ENCODE measurements around the gene PPP1CC. TPM values are rescaled to one million over a fixed set of nuclear protein-coding genes. Genes with fewer than 3 reads are reported as not detected.
"Not testable (repeated sequence)": the region's sequence is repeated elsewhere in the genome, so short reads cannot be mapped to it uniquely, and the experiment has no call there.

Gene PPP1CC
- total RNA-seq, 1 donor from 2014 or later = 489 TPM

DNA sequence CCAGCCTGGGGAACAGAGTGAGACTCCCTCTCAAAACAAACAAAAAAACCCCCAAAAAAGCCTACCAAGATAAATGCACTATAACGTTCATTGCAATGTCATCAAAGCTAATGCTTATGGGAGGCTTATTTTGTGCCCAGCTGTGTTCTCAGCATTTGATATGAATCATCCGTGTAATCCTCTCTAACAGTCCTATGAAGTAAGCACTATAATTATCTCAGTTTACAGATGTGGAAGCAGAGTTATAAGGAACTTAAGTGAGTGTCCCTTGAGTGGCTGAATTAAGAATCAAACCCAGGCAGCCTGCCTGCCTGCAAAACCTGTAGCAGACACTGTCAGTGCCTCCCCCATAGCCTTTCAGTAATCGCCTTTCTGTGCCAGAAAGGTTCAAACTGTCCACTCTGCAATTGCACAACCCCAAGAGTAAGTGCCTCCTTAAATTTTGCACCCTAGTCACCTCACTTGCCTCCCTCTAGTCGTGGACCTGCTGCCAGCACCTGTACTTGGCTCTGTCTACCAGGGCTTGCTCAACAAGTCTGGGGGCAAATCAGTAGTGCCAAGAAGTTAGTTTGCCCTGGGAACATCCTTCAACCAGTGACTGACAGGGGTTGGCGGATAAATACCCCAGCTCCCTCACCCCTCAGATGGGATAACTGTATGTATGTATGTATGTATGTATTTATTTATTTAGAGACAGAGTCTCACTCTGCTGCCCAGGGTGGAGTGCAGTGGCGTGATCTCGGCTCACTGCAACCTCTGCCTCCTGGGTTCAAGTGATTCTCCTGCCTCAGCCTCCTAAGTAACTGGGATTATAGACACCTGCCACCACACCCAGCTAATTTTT is 23.8 kb upstream of the PPP1CC start:
- Mint-ChIP-seq H3K4me3 (no peak overlapping the region), H3K9me3 (peaks cover 6% of the 10 kb centered on the region), H3K27me3 (no peaks in the 10 kb centered on the region), H3K36me3 (ENCODE audit: low read depth) (peaks cover 2% of the 10 kb centered on the region), H3K4me1 (peaks cover 17% of the 10 kb centered on the region), H3K27ac (no peak overlapping the region)
- intact Hi-C loops (cut with micrococcal nuclease) = no loop called here
- DNase-seq = no peak

DNA sequence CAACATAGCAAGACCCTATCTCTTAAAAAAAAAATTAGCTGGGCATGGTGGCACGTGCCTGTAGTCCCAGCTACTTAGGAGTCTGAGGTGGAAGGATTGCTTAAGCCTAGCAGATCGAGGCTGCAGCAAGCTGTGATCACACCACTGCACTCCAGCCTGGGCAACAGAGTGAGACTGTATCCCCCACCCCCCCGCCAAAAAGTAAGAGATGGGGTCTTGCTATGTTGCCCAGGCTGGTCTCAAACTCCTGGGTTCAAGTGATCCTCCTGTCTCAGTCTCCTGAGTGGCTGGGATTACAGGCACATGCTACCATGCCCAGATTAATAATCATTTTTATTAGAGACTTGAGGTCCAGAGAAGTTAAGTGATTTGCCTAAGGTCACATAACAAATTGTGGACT is 22.9 kb upstream of the PPP1CC start:
- H3K9me3 Mint-ChIP-seq; H3K27me3 Mint-ChIP-seq; intact Hi-C loops (cut with micrococcal nuclease); H3K36me3 Mint-ChIP-seq (ENCODE audit: low read depth); DNase-seq; H3K4me3 Mint-ChIP-seq; H3K27ac Mint-ChIP-seq: not testable (repeated sequence)
- H3K4me1 Mint-ChIP-seq = peaks cover 14% of the 10 kb centered on the region

DNA sequence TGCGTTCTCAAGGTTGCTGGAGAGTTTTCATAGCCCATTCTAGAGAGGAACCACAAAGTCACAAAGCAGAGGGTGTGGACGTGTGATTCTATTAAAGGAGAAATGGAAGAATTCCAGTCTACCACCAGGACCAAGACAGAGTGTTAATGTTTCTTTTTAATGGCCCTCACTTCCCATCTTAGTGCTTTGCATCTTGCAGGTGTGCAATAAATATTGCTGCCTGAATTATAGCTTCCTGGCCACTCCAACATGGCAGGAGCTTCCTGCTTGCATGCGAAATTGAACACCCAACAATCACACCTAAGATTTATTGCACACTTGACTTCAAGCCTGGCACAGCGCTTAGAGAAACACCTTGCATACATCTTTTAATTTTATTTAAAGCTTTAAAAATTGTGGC is 22.4 kb upstream of the PPP1CC start:
- peaks cover 17% of the 10 kb centered on the region for H3K4me1 Mint-ChIP-seq
- peaks cover 2% of the 10 kb centered on the region for H3K36me3 Mint-ChIP-seq (ENCODE audit: low read depth)
- no peaks in the 10 kb centered on the region for H3K27me3 Mint-ChIP-seq
- no peak overlapping the region for H3K4me3 Mint-ChIP-seq
- intact Hi-C loops (cut with micrococcal nuclease) = no loop called here
- H3K27ac Mint-ChIP-seq = no peak overlapping the region
- H3K9me3 Mint-ChIP-seq = peaks cover 6% of the 10 kb centered on the region
- no peak for DNase-seq

DNA sequence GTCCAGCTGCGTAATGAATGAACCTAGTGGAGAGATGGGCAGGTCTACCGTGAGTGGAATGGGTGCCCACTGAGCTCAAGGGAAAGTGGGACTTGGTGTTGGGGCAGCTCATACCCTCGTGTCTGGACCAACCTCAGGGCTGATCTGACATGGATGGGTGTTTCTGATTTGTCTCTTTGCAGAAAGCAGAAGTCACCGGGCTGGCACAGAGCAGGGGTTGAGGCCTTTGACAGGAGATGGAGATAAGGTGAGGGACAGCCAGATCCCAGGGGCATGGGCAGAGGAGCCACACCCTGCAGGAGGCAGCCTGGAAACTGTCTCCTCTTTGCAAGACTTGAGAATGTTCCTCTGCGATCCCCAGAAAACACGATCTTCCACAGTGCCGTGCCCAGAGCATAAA is 20.9 kb upstream of the PPP1CC start:
- Mint-ChIP-seq H3K27me3 (no peaks in the 10 kb centered on the region), H3K4me3 (no peak overlapping the region), H3K4me1 (peaks cover 15% of the 10 kb centered on the region), H3K27ac (no peak overlapping the region), H3K36me3 (ENCODE audit: low read depth) (peaks cover 2% of the 10 kb centered on the region), H3K9me3 (peaks cover 6% of the 10 kb centered on the region)
- intact Hi-C loops (cut with micrococcal nuclease) = loop anchor here (2.0 kb wide), 2 partner anchors 13 to 21 kb away; partner anchors contain the start of gene PPP1CC
- no peak for DNase-seq

DNA sequence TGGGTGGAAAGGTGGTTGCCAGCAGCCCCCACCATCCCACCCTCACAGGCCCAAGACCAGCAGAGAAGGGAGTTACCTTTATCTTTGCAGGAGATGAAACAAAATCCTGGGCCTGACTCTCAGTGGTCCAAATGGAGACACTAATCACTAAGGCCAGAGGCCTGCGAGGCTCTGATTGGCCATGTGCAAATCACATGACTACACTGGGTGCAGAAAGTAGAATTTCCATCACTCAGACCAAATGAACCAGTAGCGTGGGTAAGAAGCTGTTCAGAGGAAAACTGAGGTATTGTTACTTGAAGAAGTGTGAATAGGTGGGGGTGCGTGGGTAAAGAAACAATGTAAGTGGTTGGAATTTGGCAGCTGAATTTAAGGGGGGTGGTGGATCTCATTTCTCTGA is 20.2 kb upstream of the PPP1CC start:
- no peaks in the 10 kb centered on the region for H3K36me3 Mint-ChIP-seq (ENCODE audit: low read depth)
- intact Hi-C loops (cut with micrococcal nuclease) = loop anchor here (2.0 kb wide), 2 partner anchors 14 to 20 kb away; partner anchors contain the start of gene PPP1CC
- peak overlapping the region; percentile 90 for H3K27ac Mint-ChIP-seq
- DNase-seq = no peak
- no peaks in the 10 kb centered on the region for H3K27me3 Mint-ChIP-seq
- H3K4me3 Mint-ChIP-seq = peak overlapping the region; percentile 68
- peaks cover 15% of the 10 kb centered on the region for H3K4me1 Mint-ChIP-seq
- H3K9me3 Mint-ChIP-seq = peaks cover under 1% of the 10 kb centered on the region

DNA sequence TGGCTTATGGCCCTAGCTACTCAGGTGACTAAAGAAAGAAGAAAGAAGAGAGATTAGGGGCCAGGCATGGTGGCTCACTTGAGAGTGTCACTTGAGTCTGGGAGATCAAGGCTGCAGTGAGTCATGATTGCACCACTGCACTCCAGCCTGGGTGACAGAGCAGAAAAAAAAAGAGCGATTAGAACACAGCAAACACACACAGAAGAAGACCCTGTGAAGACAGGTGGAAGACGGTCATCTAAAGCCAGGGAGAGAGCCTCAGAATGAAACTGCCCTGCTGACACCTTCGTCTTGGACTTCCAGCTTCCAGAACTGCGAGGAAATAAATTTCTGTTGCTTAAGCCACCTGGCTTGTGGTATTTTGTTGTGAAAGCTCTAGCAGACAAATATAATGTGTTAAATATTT is 17.5 kb upstream of the PPP1CC start:
- peak overlapping the region; percentile 36 for H3K27ac Mint-ChIP-seq
- no peaks in the 10 kb centered on the region for H3K36me3 Mint-ChIP-seq (ENCODE audit: low read depth)
- intact Hi-C loops (cut with micrococcal nuclease) = no loop called here
- no peaks in the 10 kb centered on the region for H3K9me3 Mint-ChIP-seq
- DNase-seq = no peak
- peaks cover 23% of the 10 kb centered on the region for H3K4me1 Mint-ChIP-seq
- H3K4me3 Mint-ChIP-seq = no peak overlapping the region
- H3K27me3 Mint-ChIP-seq = no peaks in the 10 kb centered on the region

DNA sequence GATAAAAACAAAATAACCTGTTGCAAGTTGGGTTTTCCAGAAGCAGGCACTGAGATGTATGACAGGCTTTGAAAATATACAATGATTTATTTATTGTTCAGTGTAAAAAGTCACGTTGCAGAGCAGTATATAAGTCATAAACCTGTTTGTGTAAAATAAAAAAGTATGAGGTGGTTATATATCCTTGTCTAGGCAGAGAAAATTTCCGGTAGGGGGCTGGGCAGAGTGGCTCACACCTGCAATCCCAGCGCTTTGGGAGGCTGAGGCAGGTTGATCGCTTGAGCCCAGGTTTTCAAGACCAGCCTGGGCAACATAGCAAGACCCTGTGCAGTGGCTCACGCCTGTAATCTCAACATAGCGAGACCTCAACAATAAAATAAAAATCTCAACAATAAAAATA is 16.2 kb upstream of the PPP1CC start:
- intact Hi-C loops (cut with micrococcal nuclease) = no loop called here
- H3K4me1 Mint-ChIP-seq = peaks cover 23% of the 10 kb centered on the region
- no peaks in the 10 kb centered on the region for H3K9me3 Mint-ChIP-seq
- H3K27me3 Mint-ChIP-seq = no peaks in the 10 kb centered on the region
- no peaks in the 10 kb centered on the region for H3K36me3 Mint-ChIP-seq (ENCODE audit: low read depth)
- DNase-seq = no peak
- H3K4me3 Mint-ChIP-seq = no peak overlapping the region
- H3K27ac Mint-ChIP-seq = no peak overlapping the region

DNA sequence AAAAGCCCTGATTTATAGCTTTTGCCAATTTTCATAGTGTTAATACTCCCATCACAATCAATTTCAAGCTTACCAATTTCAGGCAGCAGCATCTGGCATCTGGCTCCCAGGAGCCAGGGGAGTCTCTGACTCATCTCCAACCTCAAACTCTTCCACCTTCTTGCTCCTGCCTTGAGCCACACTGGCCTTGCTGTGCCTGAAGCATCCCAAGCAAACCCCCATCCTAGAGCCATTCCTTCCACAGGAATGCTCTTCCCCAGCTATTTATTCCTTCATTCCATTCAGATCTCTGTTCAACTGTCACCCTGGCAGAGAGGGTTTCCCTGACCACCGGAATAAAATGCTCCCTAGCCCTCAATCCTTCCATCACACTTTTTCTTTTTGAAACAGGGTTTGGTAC is 13.9 kb upstream of the PPP1CC start:
- no peaks in the 10 kb centered on the region for H3K9me3 Mint-ChIP-seq
- H3K36me3 Mint-ChIP-seq (ENCODE audit: low read depth) = no peaks in the 10 kb centered on the region
- H3K27ac Mint-ChIP-seq = no peak overlapping the region
- intact Hi-C loops (cut with micrococcal nuclease) = no loop called here
- H3K4me3 Mint-ChIP-seq = no peak overlapping the region
- no peak for DNase-seq
- H3K27me3 Mint-ChIP-seq = no peaks in the 10 kb centered on the region
- H3K4me1 Mint-ChIP-seq = peaks cover 15% of the 10 kb centered on the region

DNA sequence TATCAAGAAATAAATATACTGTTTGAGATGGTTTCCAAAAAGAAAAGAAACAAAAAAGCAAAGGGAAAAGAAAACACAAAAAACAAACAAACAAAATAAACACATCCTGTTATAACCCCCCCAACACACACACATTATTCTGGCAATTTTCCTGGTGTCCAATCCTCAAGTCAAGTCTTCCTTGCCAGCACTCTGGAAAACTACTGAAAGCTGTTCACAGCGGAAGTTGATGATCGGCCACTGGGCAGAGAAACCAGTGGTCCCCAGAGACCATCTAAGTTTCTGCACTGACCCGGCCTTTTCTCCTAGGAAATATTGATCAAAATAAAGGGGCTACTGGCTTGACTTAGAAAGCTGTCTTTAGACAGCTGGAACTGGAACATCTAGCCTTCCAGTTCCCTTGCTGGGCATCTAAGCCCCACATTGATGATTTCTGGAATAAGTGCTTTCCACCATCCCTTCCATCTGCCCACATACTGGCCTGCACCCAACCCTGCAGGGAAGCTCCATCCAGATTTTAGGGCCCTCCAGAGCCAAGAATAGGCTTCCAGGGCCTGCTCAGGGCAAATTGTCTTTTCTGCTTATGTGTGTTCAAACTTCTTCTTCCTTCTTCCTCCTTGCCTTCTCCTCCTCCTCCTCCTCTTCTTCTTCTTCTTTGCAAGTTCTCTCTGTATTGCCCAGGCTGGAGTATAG is 11.6 kb upstream of the PPP1CC start:
- intact Hi-C loops (cut with micrococcal nuclease) = no loop called here

DNA sequence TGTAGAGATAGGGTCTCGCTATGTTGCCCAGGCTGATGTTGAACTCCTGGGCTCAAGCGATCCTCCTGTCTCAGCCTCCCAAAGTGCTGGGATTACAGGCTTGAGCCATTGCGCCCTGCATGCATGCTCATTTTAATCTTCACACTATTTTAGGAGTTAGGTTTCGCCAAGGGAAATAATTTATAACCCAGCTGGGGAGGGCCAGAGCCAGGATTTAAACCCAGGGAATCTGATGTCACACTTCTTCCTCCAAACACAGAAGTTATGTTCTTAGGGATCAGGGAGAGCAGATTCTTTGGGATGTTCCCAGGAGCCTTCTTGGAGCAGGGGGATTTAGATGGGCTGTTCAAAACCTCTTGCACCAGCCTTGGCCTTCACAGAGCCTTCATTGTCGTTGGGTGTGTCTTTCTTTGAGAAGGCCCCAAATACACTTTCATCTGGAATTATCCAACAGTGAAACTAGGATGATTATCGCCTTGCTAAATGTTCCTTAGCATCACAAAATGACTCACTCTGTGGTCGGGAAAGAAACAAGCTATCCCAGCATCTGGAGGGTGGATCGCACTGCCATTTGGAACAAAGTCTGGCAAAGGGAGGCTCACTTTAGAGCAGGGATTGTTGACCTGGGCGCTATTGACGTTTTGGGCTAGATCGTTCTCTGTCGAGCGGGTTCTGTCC is 8.2 kb upstream of the PPP1CC start:
- no peak for DNase-seq
- H3K27me3 Mint-ChIP-seq = no peaks in the 10 kb centered on the region
- H3K4me1 Mint-ChIP-seq = no peaks in the 10 kb centered on the region
- no peaks in the 10 kb centered on the region for H3K9me3 Mint-ChIP-seq
- intact Hi-C loops (cut with micrococcal nuclease) = no loop called here
- H3K27ac Mint-ChIP-seq = no peak overlapping the region
- no peaks in the 10 kb centered on the region for H3K36me3 Mint-ChIP-seq (ENCODE audit: low read depth)
- H3K4me3 Mint-ChIP-seq = no peak overlapping the region

More for the DNA sequence above, 11.6 kb upstream of the PPP1CC start:
- DNase-seq = no peak
- H3K27ac Mint-ChIP-seq = no peak overlapping the region
- no peak overlapping the region for H3K4me3 Mint-ChIP-seq
- H3K36me3 Mint-ChIP-seq (ENCODE audit: low read depth) = no peaks in the 10 kb centered on the region
- no peaks in the 10 kb centered on the region for H3K27me3 Mint-ChIP-seq
- H3K4me1 Mint-ChIP-seq = peaks cover 12% of the 10 kb centered on the region
- H3K9me3 Mint-ChIP-seq = no peaks in the 10 kb centered on the region

DNA sequence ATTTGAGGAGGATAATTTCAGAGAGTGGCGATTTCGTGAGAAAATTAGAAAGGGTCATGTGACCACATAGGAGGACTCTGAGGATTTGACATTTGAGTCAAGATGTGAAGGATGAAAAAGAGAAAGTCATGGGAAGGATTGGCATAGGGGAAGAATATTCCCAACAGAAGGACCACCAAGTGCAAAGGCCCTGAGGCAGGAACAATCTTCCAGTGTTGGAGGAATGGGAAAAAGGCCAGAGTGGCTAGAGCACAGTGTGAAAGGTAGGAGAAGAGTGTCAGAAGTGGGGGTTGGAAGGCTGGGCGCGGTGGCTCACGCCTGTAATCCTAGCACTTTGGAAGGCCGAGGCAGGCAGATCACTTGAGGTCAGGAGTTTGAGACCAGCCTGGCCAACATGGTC is 3.9 kb upstream of the PPP1CC start:
- no peak overlapping the region for H3K4me3 Mint-ChIP-seq
- intact Hi-C loops (cut with micrococcal nuclease) = no loop called here
- H3K27ac Mint-ChIP-seq = no peak overlapping the region
- no peaks in the 10 kb centered on the region for H3K9me3 Mint-ChIP-seq
- no peaks in the 10 kb centered on the region for H3K27me3 Mint-ChIP-seq
- H3K36me3 Mint-ChIP-seq (ENCODE audit: low read depth) = peaks cover 8% of the 10 kb centered on the region
- H3K4me1 Mint-ChIP-seq = peaks cover 13% of the 10 kb centered on the region
- DNase-seq = no peak

DNA sequence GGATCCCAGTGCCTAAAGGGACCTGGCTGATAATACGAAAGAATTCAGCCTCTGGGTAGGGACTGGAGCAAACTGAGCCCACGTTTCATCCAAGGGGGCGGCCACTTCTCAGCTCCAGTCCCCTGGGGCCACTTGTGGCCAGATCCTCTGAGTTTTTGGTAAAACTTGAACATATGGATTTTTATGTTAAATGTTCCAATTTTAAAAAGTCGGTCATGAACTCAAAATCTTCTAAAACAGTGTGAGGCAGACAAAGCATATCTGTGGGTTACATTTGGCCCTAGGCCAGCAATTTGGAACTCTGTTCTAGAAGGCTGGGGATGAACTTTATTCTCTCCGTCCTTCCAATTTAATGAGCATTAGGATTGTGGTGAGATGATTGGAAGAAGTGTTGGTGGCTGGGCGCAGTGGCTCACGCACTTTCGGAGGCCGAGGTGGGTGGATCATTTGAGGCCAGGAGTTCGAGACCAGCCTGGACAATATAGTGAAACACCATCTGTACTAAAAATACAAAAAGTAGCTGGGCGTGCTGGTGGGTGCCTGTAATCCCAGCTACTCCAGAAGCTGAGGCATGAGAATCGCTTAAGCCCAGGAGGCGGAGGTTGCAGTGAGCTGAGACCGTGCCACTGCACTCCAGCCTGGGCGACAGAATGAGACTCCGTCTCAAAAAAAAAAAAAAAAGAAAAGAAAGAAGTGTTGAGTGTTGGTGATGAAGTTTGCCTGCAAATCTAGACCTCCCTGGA is 3.0 kb upstream of the PPP1CC start:
- Mint-ChIP-seq H3K27ac (no peak overlapping the region), H3K4me3 (no peak overlapping the region), H3K27me3 (no peaks in the 10 kb centered on the region), H3K36me3 (ENCODE audit: low read depth) (peaks cover 15% of the 10 kb centered on the region), H3K4me1 (peaks cover 15% of the 10 kb centered on the region), H3K9me3 (no peaks in the 10 kb centered on the region)
- DNase-seq = no peak
- intact Hi-C loops (cut with micrococcal nuclease) = no loop called here

DNA sequence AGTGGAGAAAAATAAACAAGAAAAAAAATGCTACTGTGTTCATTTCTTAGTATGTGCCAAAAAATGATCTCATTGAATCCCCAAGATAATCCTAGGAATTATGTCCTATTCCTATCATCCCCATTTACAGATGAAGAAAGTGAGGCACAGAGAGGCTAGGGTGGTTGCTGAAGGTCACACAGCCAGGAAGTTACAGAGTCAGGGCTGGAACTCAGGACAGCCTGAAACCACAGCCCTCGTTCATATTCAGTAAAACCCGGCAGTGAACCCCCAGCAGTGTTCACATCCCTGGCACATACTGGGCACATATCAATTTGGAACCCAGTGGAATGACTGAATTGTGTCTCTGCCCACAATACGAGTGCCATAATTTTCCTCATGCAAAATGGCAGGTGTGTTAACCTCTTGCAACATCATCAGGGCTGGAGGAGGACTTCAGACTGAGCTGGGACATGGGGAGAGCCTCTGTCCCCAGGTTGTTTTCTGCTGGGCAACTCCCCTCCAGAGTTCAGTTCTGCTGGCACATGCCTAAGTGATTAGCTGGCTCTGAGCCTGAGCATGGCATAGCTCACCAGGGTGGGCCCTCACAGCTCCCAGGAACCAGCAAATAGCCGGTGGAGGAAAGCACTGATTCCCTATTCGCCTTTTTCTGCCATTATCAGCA is 2.0 kb upstream of the PPP1CC start:
- H3K4me3 Mint-ChIP-seq = no peak overlapping the region
- intact Hi-C loops (cut with micrococcal nuclease) = no loop called here
- H3K27me3 Mint-ChIP-seq = no peaks in the 10 kb centered on the region
- H3K36me3 Mint-ChIP-seq (ENCODE audit: low read depth) = peaks cover 23% of the 10 kb centered on the region
- no peak for DNase-seq
- H3K27ac Mint-ChIP-seq = no peak overlapping the region
- no peaks in the 10 kb centered on the region for H3K9me3 Mint-ChIP-seq
- peaks cover 19% of the 10 kb centered on the region for H3K4me1 Mint-ChIP-seq

Measured in activated CD4-positive, alpha-beta T cell treated with anti-CD3 and anti-CD28 coated beads, Interleukin-2, amount 10 ng/mL, durations not matched to agents 24 days and 14 days (primary cell).